HCT116 (cell line): Measurements from ENCODE around the gene MYRF. TPM values are rescaled to one million over a fixed set of nuclear protein-coding genes. Genes with fewer than 3 reads are reported as not detected.

Experiments used
- ATAC-seq: fragments of 200-7000 bp; cut with Tn5 transposase; 2 replicates; pipeline ENCODE4 v1.9.1; 2020; ENCODE audit warnings: mild to moderate bottlenecking, moderate library complexity
- BruUV-seq: library from RNA; stranded (reverse); fragments of 400-500 nt; replicated peaks from 2 replicates; lab custom pipeline; 2021; lab: Mats Ljungman, UMichigan
- CTCF ChIA-PET: fragments of 300-600 bp; sonication (Branson Sonifier 250); formaldehyde crosslinking; loops from one replicate; lab custom pipeline; 2021; ENCODE audit warnings: antibody characterized with exemption; lab: Charles Lee
- POLR2A ChIA-PET: fragments of 300-600, 350-600 bp; sonication (Branson Sonifier 250); formaldehyde crosslinking; loops from one replicate; lab custom pipeline; 2021; ENCODE audit warnings: antibody characterized with exemption; lab: Charles Lee
- RAD21 ChIA-PET, 2 experiments: fragments of 300-600 bp; sonication (Branson Sonifier 250); formaldehyde crosslinking; loops; one replicate each; lab custom pipeline; 2023; ENCODE audit warnings: low total read pairs in 2 of 2; ENCODE audit not compliant: uncharacterized antibody in 2 of 2, unreplicated experiment in 2 of 2, low non-redundant PET in 1 of 2; lab: Charles Lee
- DNase-seq: peaks from one replicate; pipeline ENCODE4 v3.0.0-alpha.2; 2010; ENCODE audit warnings: low read depth, low spot score
- H2AFZ ChIP-seq: fragments of 200-600 bp; shearing (Covaris generic), sonication (generic); 2 replicates; pipeline ENCODE4 v1.6.1; 2017; ENCODE audit warnings: low read depth, mixed run types, mixed read lengths, antibody characterized with exemption, low read length; ENCODE audit not compliant: poor library complexity, severe bottlenecking
- H3K27ac ChIP-seq: 2 replicates; pipeline ENCODE4 v1.5.1; 2012; ENCODE audit warnings: low read depth, low read length
- H3K27me3 ChIP-seq: fragments of 200-600 bp; sonication (generic); 2 replicates; pipeline ENCODE4 v1.6.1; 2016; ENCODE audit warnings: mixed run types, low read length, mixed read lengths; ENCODE audit not compliant: insufficient read depth
- H3K36me3 ChIP-seq, 2 experiments: fragments of 200-500 bp in 1 of 2; fragments of 200-600 bp in 1 of 2; sonication (Bioruptor generic) in 1 of 2; sonication (generic) in 1 of 2; 2 replicates each; pipeline versions ENCODE4 v1.5.1 to v1.6.1; 2014 to 2016; ENCODE audit warnings: low read length in 2 of 2, inconsistent platforms in 1 of 2, mixed read lengths in 1 of 2, mixed run types in 1 of 2; ENCODE audit not compliant: insufficient read depth in 2 of 2, control insufficient read depth in 1 of 2
- H3K4me1 ChIP-seq, 2 experiments: fragments of 200-600 bp in 1 of 2; sonication (generic) in 1 of 2; 2 replicates each; pipeline versions ENCODE4 v1.5.1 to v1.6.1; 2012 to 2017; ENCODE audit warnings: low read length in 2 of 2, inconsistent platforms in 1 of 2, mild to moderate bottlenecking in 1 of 2, mixed read lengths in 1 of 2, mixed run types in 1 of 2, moderate library complexity in 1 of 2; ENCODE audit not compliant: insufficient read depth in 2 of 2, control insufficient read depth in 1 of 2
- H3K4me2 ChIP-seq: fragments of 200-600 bp; sonication (generic); 2 replicates; pipeline ENCODE4 v1.6.1; 2017; ENCODE audit warnings: mixed run types, low read length, mixed read lengths
- H3K4me3 ChIP-seq, 2 experiments: fragments of 200-600 bp in 1 of 2; sonication (generic) in 1 of 2; replicated peaks in 1 of 2; 2 replicates each; pipeline ENCODE4 v1.5.1; 2011 to 2016; ENCODE audit warnings: low read length in 2 of 2, control low read depth in 1 of 2, low read depth in 1 of 2, mild to moderate bottlenecking in 1 of 2, mixed read lengths in 1 of 2, mixed run types in 1 of 2
- H3K79me2 ChIP-seq: fragments of 200-600 bp; sonication (generic); 2 replicates; pipeline ENCODE4 v1.6.1; 2017; ENCODE audit warnings: mild to moderate bottlenecking, mixed run types, low read length, moderate library complexity, mixed read lengths; ENCODE audit not compliant: insufficient read depth
- H3K9ac ChIP-seq: fragments of 200-600 bp; sonication (generic); 2 replicates; pipeline ENCODE4 v1.6.1; 2016; ENCODE audit warnings: low read length, mixed read lengths
- H3K9me2 ChIP-seq: fragments of 200-600 bp; sonication (generic), shearing (Covaris generic); 2 replicates; pipeline ENCODE4 v1.6.1; 2017; ENCODE audit warnings: mixed run types, mild to moderate bottlenecking, moderate library complexity; ENCODE audit not compliant: insufficient read depth
- H3K9me3 ChIP-seq, 2 experiments: fragments of 200-500 bp in 1 of 2; fragments of 200-600 bp in 1 of 2; sonication (Bioruptor generic) in 1 of 2; sonication (generic) in 1 of 2; 2 replicates each; pipeline ENCODE4 v1.6.1; 2014 to 2017; ENCODE audit warnings: low read length in 2 of 2, mixed read lengths in 2 of 2, inconsistent platforms in 1 of 2, low read depth in 1 of 2, mild to moderate bottlenecking in 1 of 2, mixed run types in 1 of 2, moderate library complexity in 1 of 2; ENCODE audit not compliant: control insufficient read depth in 1 of 2, insufficient read depth in 1 of 2
- H4K20me1 ChIP-seq: fragments of 200-600 bp; sonication (generic), shearing (Covaris generic); 2 replicates; pipeline ENCODE4 v1.6.1; 2017; ENCODE audit warnings: mixed run types, mild to moderate bottlenecking, moderate library complexity; ENCODE audit not compliant: insufficient read depth
- CBX3 ChIP-seq: IDR thresholded peaks from 2 replicates; pipeline ENCODE4 v1.6.1; 2012; ENCODE audit warnings: low read depth
- CEBPB ChIP-seq: IDR thresholded peaks from 2 replicates; pipeline ENCODE4 v1.6.1; 2012; ENCODE audit warnings: low read depth
- CTCF ChIP-seq, 3 experiments: fragments of 200-600 bp in 1 of 3; sonication (generic) in 1 of 3; IDR thresholded peaks in 2 of 3; conservative IDR thresholded peaks in 1 of 3; 2 replicates each; pipeline ENCODE4 v1.5.1; 2012 to 2017; ENCODE audit warnings: low read depth in 2 of 3, low read length in 2 of 3, antibody characterized with exemption in 1 of 3, borderline replicate concordance in 1 of 3, control low read depth in 1 of 3, mild to moderate bottlenecking in 1 of 3, mixed read lengths in 1 of 3, mixed run types in 1 of 3, moderate library complexity in 1 of 3; ENCODE audit not compliant: insufficient read depth in 1 of 3
- FOSL1 ChIP-seq: IDR thresholded peaks from 2 replicates; pipeline ENCODE4 v1.6.1; 2012; ENCODE audit warnings: low read depth
- JUND ChIP-seq: IDR thresholded peaks from 2 replicates; pipeline ENCODE4 v1.6.1; 2012
- POLR2A ChIP-seq: IDR thresholded peaks from 2 replicates; pipeline ENCODE4 v1.7.0; 2011; ENCODE audit warnings: borderline replicate concordance; ENCODE audit not compliant: insufficient read depth, insufficient read length; ENCODE audit errors: extremely low read depth
- TCF7L2 ChIP-seq: IDR thresholded peaks from 2 replicates; pipeline ENCODE4 v1.7.0; 2011; ENCODE audit warnings: borderline replicate concordance, inconsistent platforms; ENCODE audit not compliant: insufficient read depth, insufficient read length; ENCODE audit errors: extremely low read depth
- YY1 ChIP-seq: IDR thresholded peaks from 2 replicates; pipeline ENCODE4 v1.6.1; 2011; ENCODE audit warnings: low read length, low read depth, moderate library complexity, mild to moderate bottlenecking; ENCODE audit not compliant: insufficient replicate concordance; ENCODE audit errors: extremely low read depth
- ZNF274 ChIP-seq: fragments of 200-500 bp; sonication (Bioruptor generic); IDR thresholded peaks from 2 replicates; pipeline ENCODE4 v1.6.1; 2014; ENCODE audit warnings: mild to moderate bottlenecking, low read depth, low read length, inconsistent platforms
- intact Hi-C: fragments of 100-400 bp; cut with micrococcal nuclease; formaldehyde crosslinking; loops from 2 replicates; pipeline ENCODE4 v1.10.0; 2022
- total RNA-seq: library from RNA; stranded (reverse); gene quantifications from one replicate; pipeline ENCODE4 v1.2.1, GENCODE V29; 2021; ENCODE audit not compliant: unreplicated experiment

The MYRF gene
- total RNA-seq, 1 experiment from 2014 or later = 52.3 TPM

GRCh38 chr11:61773809-61774208 lies 21.4 kb downstream of the MYRF start (continued):
- no peak for TF ChIP-seq CTCF (IDR thresholded peaks at IDR 0.05 in 2 of 3, conservative IDR thresholded peaks at IDR 0.05 in 1 of 3; ENCODE audit: borderline replicate concordance in 1 of 3, insufficient read depth in 1 of 3, low read depth in 2 of 3, low read length in 2 of 3)
- TF ChIP-seq ZNF274 = no peak
- no peak for TF ChIP-seq CEBPB

- H4K20me1 ChIP-seq = no peaks in the 10 kb centered on the region
- TF ChIP-seq FOSL1 (no peak), TCF7L2 (no peak), YY1 (no peak), ZNF274 (no peak), CBX3 (no peak), POLR2A (no peak), JUND (no peak), CTCF (IDR thresholded peaks at IDR 0.05 in 2 of 3, conservative IDR thresholded peaks at IDR 0.05 in 1 of 3; ENCODE audit: borderline replicate concordance in 1 of 3, insufficient read depth in 1 of 3, low read depth in 2 of 3, low read length in 2 of 3) (no peak)
- POLR2A ChIA-PET = no interaction called here
- H3K36me3 ChIP-seq = peaks cover 0 to 7% of the 10 kb centered on the region in 2 experiments; a peak in 1 of 4 replicates
- RAD21 ChIA-PET = no interaction called here
- intact Hi-C loops = no loop called here
- no peaks in the 10 kb centered on the region for H3K9me3 ChIP-seq
- ATAC-seq = no peak
- H3K4me1 ChIP-seq = peaks cover 10 to 18% of the 10 kb centered on the region in 2 experiments
- no peak overlapping the region for H3K9ac ChIP-seq
- H3K79me2 ChIP-seq = no peaks in the 10 kb centered on the region
- no TSS peak for BruUV-seq
- no peak overlapping the region for H3K4me2 ChIP-seq
- H3K4me3 ChIP-seq = no peak overlapping the region
- no peak for DNase-seq
- H3K9me2 ChIP-seq = no peaks in the 10 kb centered on the region
- CTCF ChIA-PET = no interaction called here
- H3K27me3 ChIP-seq = no peaks in the 10 kb centered on the region
- H3K27ac ChIP-seq = no peak overlapping the region
- H2AFZ ChIP-seq = no peak overlapping the region
Observed at GRCh38 chr11:61774411-61774810, 22.0 kb downstream of the MYRF start.
